ENCODE measurements around the gene GATAD2A.

Gene GATAD2A

DNA sequence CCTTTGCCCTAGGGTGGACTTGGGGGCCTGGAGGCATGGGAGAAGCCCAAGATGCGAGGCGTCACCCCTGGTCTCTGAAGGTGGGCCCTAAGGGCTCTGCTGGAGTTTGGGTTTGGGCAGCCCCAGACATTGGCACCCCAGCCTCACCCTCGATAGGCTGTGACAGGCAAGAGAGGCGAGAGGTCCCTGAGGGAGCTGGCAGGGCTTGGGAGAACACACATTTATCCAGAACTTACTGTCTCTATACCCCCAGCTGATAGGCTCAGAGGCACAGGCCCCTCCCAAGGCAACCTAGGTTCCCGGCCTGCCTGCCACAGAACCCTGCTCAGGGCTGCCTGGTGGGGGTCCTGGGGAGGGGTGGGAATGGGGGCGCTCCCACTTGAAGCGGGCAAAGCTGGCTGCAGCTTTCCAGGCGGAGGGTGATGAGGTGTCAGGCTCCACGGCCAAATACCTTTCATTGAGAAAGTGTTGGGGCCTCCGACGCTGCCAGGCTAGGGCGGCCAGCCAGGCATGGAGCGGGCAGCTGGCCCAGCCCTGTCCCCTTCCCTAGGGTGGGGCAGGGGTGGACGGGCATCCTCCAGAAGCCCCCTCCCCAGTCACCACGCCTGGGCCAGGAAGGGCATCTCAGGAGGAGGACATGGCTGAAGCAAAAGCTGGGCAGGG, 142.3 kb downstream of the GATAD2A start:
- DNase-seq (ENCODE audit: low read depth), result no peak
- no peak overlapping the region for H3K4me3 ChIP-seq (ENCODE audit: low read length)
- TF ChIP-seq, protein P1, sequence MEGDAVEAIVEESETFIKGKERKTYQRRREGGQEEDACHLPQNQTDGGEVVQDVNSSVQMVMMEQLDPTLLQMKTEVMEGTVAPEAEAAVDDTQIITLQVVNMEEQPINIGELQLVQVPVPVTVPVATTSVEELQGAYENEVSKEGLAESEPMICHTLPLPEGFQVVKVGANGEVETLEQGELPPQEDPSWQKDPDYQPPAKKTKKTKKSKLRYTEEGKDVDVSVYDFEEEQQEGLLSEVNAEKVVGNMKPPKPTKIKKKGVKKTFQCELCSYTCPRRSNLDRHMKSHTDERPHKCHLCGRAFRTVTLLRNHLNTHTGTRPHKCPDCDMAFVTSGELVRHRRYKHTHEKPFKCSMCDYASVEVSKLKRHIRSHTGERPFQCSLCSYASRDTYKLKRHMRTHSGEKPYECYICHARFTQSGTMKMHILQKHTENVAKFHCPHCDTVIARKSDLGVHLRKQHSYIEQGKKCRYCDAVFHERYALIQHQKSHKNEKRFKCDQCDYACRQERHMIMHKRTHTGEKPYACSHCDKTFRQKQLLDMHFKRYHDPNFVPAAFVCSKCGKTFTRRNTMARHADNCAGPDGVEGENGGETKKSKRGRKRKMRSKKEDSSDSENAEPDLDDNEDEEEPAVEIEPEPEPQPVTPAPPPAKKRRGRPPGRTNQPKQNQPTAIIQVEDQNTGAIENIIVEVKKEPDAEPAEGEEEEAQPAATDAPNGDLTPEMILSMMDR (conservative IDR thresholded peaks at IDR 0.05; ENCODE audit: low read length), result no peak

DNA sequence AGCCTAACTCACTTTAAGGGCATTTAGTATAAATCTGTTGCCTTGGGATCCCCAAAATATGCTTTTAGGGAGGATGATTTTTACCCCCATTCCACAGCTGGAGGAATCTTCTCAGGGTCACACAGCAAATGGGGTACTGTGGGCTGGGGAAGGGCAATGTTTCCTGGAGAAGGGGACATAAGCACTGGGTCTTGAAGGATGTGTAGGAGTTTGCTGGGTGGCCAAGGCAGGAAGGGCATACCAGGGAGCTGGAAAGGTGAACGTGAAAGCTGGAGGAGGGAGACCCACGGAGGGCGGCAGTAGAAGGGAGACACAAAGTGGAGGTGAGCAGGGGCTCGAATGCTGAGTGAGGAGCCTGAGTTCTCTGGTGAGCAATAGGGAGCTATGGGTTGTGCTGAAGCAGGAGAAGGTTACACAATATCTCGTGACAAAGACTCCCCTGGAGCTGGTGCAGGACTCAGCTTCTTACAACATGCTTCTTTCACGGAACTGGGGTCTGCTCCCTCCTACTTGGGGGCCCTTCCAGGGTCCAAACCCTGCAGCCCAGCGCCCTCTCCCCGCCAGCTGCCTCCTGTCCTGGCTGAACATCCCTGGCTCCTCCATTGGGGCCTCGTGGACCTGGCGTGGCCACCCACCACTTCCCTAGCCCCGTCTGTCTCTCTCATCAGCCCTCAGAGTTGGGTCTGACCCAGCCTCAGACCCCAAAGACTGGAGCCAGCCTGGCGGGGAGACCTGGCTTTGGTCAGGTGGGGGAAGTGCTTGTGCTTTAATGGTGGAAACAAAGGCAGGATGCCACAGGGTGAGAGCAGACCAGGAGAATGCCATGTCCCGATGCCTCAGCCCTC, 143.7 kb downstream of the GATAD2A start:
- no peak for DNase-seq (ENCODE audit: low read depth)
- TF ChIP-seq, protein P1 (conservative IDR thresholded peaks at IDR 0.05; ENCODE audit: low read length), result no peak
- no peak overlapping the region for H3K4me3 ChIP-seq (ENCODE audit: low read length)

DNA sequence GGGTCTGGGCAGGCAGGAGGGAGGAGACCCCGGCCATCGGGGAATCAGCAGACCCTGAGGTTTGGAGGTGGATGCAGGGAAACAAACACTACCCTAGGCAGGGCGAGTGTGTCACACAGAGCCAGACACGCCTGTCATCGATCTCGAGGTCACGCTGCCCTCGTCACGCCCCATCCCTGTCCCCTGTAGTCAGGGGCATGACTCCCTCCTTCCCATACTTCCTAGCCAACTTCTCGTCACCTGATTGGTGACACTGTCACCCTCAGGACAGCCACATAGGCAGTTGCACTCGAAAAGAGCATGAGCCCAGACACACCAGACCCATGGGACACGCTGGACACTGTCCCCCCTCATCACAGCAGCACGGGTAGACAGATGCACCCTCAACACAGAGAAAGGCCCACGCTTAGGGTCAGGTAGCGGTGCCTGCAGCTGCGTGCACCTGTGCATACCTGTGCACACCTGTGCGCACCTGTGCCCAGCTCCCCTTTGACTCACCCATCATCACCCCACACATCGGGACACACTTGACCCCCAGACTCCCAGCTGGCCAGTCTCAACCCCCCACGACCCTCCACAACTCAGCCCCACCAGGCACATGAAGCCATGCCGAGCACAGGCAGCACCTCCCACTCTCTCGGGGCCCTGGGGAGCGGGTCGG, 144.5 kb downstream of the GATAD2A start:
- no peak for DNase-seq (ENCODE audit: low read depth)
- TF ChIP-seq, protein P1 (conservative IDR thresholded peaks at IDR 0.05; ENCODE audit: low read length), result no peak
- no peak overlapping the region for H3K4me3 ChIP-seq (ENCODE audit: low read length)

DNA sequence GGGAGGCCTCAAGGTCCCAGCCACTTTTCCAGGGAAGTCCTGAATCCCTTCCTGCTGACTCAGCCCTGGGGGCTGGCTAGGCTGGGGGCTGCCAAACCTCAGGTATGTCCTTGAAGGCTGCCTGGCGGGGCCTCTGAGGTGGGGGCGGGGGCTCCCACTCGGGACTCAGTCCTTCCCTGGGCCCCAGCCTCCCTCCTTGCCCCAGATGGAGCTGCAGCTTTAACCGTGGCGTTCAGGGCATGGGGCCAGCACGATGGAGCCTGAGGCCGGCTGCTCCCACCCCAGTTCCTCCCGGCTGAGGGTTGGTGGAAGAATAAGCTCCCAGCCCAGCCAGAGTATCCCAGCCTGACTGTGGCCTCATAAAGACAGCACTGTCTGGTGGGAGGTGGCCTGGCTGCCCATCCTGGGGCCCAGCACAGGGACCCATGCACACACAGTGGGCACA, 145.0 kb downstream of the GATAD2A start:
- TF ChIP-seq, protein P1 (conservative IDR thresholded peaks at IDR 0.05; ENCODE audit: low read length), result no peak
- peak; percentile 73 for DNase-seq (ENCODE audit: low read depth)
- no peak overlapping the region for H3K4me3 ChIP-seq (ENCODE audit: low read length)

DNA sequence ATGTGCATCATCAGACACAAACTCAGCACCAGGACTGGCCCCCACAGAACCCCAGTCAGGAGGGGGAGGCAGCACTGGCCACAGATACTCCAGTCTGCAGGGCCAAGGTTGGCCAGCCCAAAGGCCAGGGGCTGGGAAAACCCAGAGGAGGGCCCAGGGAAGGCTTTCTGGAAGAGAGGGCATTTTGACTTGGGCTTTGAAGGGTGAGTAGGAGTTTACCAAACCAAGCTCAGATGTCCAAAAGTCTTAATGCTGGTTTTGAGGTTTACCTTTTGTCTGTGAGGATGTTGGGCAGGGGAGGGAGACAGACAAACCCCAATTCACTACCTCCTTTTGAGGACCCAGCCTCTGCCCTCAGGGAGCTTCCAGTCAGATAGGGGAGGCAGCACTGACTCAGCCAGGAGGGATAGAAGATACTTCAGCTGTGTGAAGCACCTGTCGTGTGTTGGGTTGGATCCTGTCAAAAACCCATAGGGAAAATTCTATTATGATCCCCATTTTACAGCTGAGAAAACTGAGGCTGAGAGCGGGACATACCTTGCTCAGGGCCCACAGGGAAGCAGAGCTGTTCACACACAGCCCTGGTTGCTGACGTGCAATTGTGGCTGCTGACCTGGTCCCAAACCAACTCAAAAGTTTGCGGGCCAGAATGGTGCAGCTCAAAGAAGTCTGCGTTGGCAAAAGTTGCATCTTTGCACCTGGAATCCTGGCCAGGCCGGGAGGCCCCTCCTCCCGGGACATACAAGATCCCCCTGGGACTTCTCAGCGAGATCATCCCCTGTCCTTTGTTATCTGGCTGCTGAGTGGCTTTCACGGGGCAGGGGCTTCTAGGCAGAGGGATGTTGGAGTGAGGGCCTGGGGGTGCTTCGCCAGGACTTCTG, 145.7 kb downstream of the GATAD2A start:
- no peak overlapping the region for H3K4me3 ChIP-seq (ENCODE audit: low read length)
- TF ChIP-seq, protein P1 (conservative IDR thresholded peaks at IDR 0.05; ENCODE audit: low read length), result no peak
- no peak for DNase-seq (ENCODE audit: low read depth)

DNA sequence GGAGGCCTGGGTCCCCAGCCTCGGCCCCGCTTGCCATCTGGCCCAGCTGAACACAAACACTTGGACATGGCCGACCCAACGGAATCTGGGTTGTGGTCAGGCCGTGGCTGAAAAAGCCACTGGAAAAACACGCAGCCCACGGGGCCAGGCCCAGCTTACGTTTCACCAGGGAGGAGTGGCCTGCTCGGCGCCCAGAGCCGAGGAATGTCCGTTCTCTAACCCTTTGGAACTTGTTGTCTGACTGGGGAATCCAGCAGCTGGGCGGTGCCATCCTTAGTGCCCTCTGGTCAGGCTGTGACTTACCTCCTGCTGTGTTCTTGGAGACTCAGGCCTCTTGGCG, 146.3 kb downstream of the GATAD2A start:
- TF ChIP-seq, protein P1 (conservative IDR thresholded peaks at IDR 0.05; ENCODE audit: low read length), result no peak
- peak; percentile 57 for DNase-seq (ENCODE audit: low read depth)
- no peak overlapping the region for H3K4me3 ChIP-seq (ENCODE audit: low read length)

All from AG10803 (cell line).